Endothelial cell of umbilical vein (primary cell): Measurements from ENCODE around the gene HNRNPA2B1. TPM values are rescaled to one million over a fixed set of nuclear protein-coding genes. Genes with fewer than 3 reads are reported as not detected.

Source experiments
- BruUV-seq: library from RNA; stranded (reverse); fragments of 400-500 nt; replicated peaks from 2 replicates; lab custom pipeline; 2021; lab: Mats Ljungman, UMichigan
- CTCF ChIA-PET: fragments of 300-600, 350-600 bp; sonication (Branson Sonifier 250); formaldehyde crosslinking; loops from one replicate; lab custom pipeline; 2021; ENCODE audit warnings: antibody characterized with exemption, inconsistent platforms; lab: Charles Lee
- POLR2A ChIA-PET: fragments of 300-600, 350-600 bp; sonication (Branson Sonifier 250); formaldehyde crosslinking; loops from one replicate; lab custom pipeline; 2021; ENCODE audit warnings: antibody characterized with exemption, inconsistent platforms; lab: Charles Lee
- DNase-seq: peaks from one replicate; pipeline ENCODE4 v3.0.0-alpha.2; 2011; ENCODE audit warnings: low read depth, low spot score
- FAIRE-seq: peaks from 2 replicates; lab custom pipeline; 2011; peaks lifted over from hg19 to GRCh38; lab: Jason Lieb, UNC
- H2AFZ ChIP-seq: 2 replicates; pipeline ENCODE4 v1.6.0; 2012; ENCODE audit warnings: low read depth, low read length, control low read depth, inconsistent platforms
- H3K27ac ChIP-seq: 2 replicates; pipeline ENCODE4 v1.5.1; 2011; ENCODE audit warnings: low read depth, mild to moderate bottlenecking, control low read depth, low read length, moderate library complexity; ENCODE audit not compliant: insufficient read depth
- H3K27me3 ChIP-seq, 2 experiments: 2 replicates each; pipeline versions ENCODE4 v1.6.0 to v1.6.1; 2011; ENCODE audit warnings: low read length in 2 of 2, mixed read lengths in 1 of 2; ENCODE audit not compliant: control insufficient read depth in 2 of 2, insufficient read depth in 2 of 2
- H3K36me3 ChIP-seq, 2 experiments: 2 replicates in 1 of 2; 3 replicates in 1 of 2; pipeline ENCODE4 v1.5.1; 2011; ENCODE audit warnings: low read length in 2 of 2, mild to moderate bottlenecking in 1 of 2, moderate library complexity in 1 of 2; ENCODE audit not compliant: control insufficient read depth in 2 of 2, insufficient read depth in 2 of 2; ENCODE audit errors: extremely low read depth in 1 of 2
- H3K4me1 ChIP-seq: 3 replicates; pipeline ENCODE4 v1.5.1; 2011; ENCODE audit warnings: mild to moderate bottlenecking, low read length; ENCODE audit not compliant: control insufficient read depth, insufficient read depth; ENCODE audit errors: extremely low read depth
- H3K4me2 ChIP-seq: 2 replicates; pipeline ENCODE4 v1.6.1; 2011; ENCODE audit warnings: low read length, control low read depth, mixed read lengths; ENCODE audit not compliant: insufficient read depth
- H3K4me3 ChIP-seq, 3 experiments: fragments of 200-600 bp in 1 of 3; sonication (generic), shearing (Covaris generic) in 1 of 3; replicated peaks in 1 of 3; 2 replicates each; pipeline ENCODE4 v1.5.1; 2011 to 2016; ENCODE audit warnings: control low read depth in 3 of 3, low read length in 3 of 3, mild to moderate bottlenecking in 2 of 3, inconsistent platforms in 1 of 3, low read depth in 1 of 3, moderate library complexity in 1 of 3; ENCODE audit not compliant: insufficient read depth in 1 of 3
- H3K79me2 ChIP-seq: 2 replicates; pipeline ENCODE4 v1.6.0; 2012; ENCODE audit warnings: low read length, inconsistent platforms; ENCODE audit not compliant: control insufficient read depth, insufficient read depth
- H3K9ac ChIP-seq: replicated peaks from 2 replicates; pipeline ENCODE3; 2011; ENCODE audit warnings: low read length, control low read depth; ENCODE audit not compliant: insufficient read depth; ENCODE audit errors: extremely low read depth
- H3K9me1 ChIP-seq: replicated peaks from 3 replicates; pipeline ENCODE4 v1.6.0; 2011; ENCODE audit warnings: mild to moderate bottlenecking, low read length; ENCODE audit not compliant: control insufficient read depth, insufficient read depth; ENCODE audit errors: extremely low read depth
- H3K9me3 ChIP-seq: replicated peaks from 2 replicates; pipeline ENCODE4 v1.5.1; 2012; ENCODE audit warnings: low read length, inconsistent platforms; ENCODE audit not compliant: control insufficient read depth, insufficient read depth
- H4K20me1 ChIP-seq: replicated peaks from 2 replicates; pipeline ENCODE3; 2011; ENCODE audit warnings: mild to moderate bottlenecking, low read length; ENCODE audit not compliant: control insufficient read depth, insufficient read depth; ENCODE audit errors: extremely low read depth
- EZH2 ChIP-seq: IDR thresholded peaks from 2 replicates; pipeline ENCODE4 v1.6.1; 2012; ENCODE audit warnings: borderline replicate concordance, low read depth, mild to moderate bottlenecking, moderate library complexity, low read length, inconsistent platforms; ENCODE audit not compliant: severe bottlenecking
- FOS ChIP-seq: IDR thresholded peaks from 2 replicates; pipeline ENCODE4 v1.6.1; 2011; ENCODE audit warnings: mild to moderate bottlenecking, low read length, moderate library complexity, borderline replicate concordance; ENCODE audit not compliant: insufficient read depth
- GATA2 ChIP-seq: IDR thresholded peaks from 2 replicates; pipeline ENCODE4 v1.7.0; 2011; ENCODE audit warnings: low read depth, mild to moderate bottlenecking, moderate library complexity, mixed read lengths, low read length; ENCODE audit not compliant: insufficient read length, insufficient read depth
- JUN ChIP-seq: IDR thresholded peaks from 2 replicates; pipeline ENCODE4 v1.6.1; 2011; ENCODE audit warnings: borderline replicate concordance, low read depth; ENCODE audit not compliant: insufficient read length, insufficient read depth
- MYC ChIP-seq: IDR thresholded peaks from one replicate; pipeline ENCODE4 v1.6.1; 2011; ENCODE audit warnings: mild to moderate bottlenecking, low read depth, low read length
- POLR2A ChIP-seq: IDR thresholded peaks from 2 replicates; pipeline ENCODE4 v1.6.1; 2012; ENCODE audit warnings: low read depth, mild to moderate bottlenecking, control low read depth, low read length
- POLR2AphosphoS5 ChIP-seq: IDR thresholded peaks from 2 replicates; pipeline ENCODE4 v1.6.1; 2012; ENCODE audit warnings: low read depth, mild to moderate bottlenecking, control low read depth, low read length, moderate library complexity; ENCODE audit not compliant: insufficient read depth
- dilution Hi-C: fragments of 300-500 bp; cut with MboI; formaldehyde crosslinking; loops from one replicate; pipeline ENCODE4 v1.15.0; 2019; ENCODE audit warnings: low sequenced_read_pairs; ENCODE audit not compliant: extremely low pct_ligation_motif_present
- intact Hi-C: fragments of 100-400 bp; cut with micrococcal nuclease; formaldehyde crosslinking; loops from one replicate; pipeline ENCODE4 v1.10.0; 2022
- polyA plus RNA-seq, 4 experiments: library from polyadenylated mRNA; depleted of rRNA in 3 of 4; stranded (reverse) in 3 of 4; unstranded in 1 of 4; fragments of >200 nt; gene quantifications; 2 replicates each; pipeline versions ENCODE4 v1.2.1 to v1.2.3, GENCODE V29; 2011 to 2012; ENCODE audit warnings: missing spikeins in 1 of 4
- total RNA-seq: library from RNA; stranded (reverse); gene quantifications from 2 replicates; pipeline ENCODE4 v1.2.3, GENCODE V29; 2021
- TF ChIP-seq, protein P1 (sequence below), 2 donors: IDR thresholded peaks; 1 replicate in 1 of 2; 2 replicates in 1 of 2; pipeline ENCODE4 v1.5.1; 2011; ENCODE audit warnings: low read length in 2 of 2, mild to moderate bottlenecking in 2 of 2, moderate library complexity in 2 of 2, control low read depth in 1 of 2, inconsistent platforms in 1 of 2, low read depth in 1 of 2; ENCODE audit not compliant: insufficient read depth in 1 of 2; ENCODE audit errors: extremely low read depth in 1 of 2
- TF ChIP-seq, protein P2 (sequence below): IDR thresholded peaks from 2 replicates; pipeline ENCODE4 v1.6.1; 2011; ENCODE audit not compliant: insufficient read depth, insufficient read length

Gene HNRNPA2B1
- total and polyA plus RNA-seq, 2 donors (not counting 3 experiments of a cell fraction or from before 2014, with no cell fraction given): 198 to 703 TPM

DNA sequence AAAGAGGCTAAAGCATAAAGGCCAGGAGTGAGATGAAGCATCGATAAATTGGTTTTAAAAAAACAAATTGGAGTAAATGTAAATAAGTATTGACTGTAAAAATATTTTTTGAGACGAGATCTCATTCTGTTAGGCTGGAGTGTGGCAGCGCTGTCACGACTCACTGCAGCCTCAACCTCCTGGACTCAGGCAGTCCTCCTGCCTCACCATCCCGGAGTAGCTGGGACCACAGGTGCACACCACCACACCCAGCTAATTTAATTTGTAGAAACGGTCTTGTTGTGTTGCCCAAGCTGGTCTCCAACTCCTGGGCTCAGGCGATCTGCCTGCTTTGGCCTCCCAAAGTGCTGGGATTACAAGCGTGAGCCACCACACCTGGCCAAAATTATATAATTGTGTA is 17.8 kb downstream of the HNRNPA2B1 start:
- Histone ChIP-seq H3K4me1 (no peaks in the 10 kb centered on the region), H3K36me3 (peaks cover 4 to 10% of the 10 kb centered on the region in 2 experiments), H3K79me2 (peaks cover 2% of the 10 kb centered on the region), H2AFZ (no peak overlapping the region), H3K27me3 (no peaks in the 10 kb centered on the region), H3K9ac (no peak overlapping the region), H4K20me1 (no peaks in the 10 kb centered on the region), H3K9me3 (no peaks in the 10 kb centered on the region), H3K4me2 (no peak overlapping the region), H3K27ac (no peak overlapping the region), H3K9me1 (no peaks in the 10 kb centered on the region), H3K4me3 (no peak overlapping the region)
- ChIA-PET CTCF (interaction anchor here (1.0 to 4.6 kb wide), 4 partner anchors 9 to 290 kb away, joined by 3 to 30 read pairs (median 7); no protein-coding TSS in a partner anchor), POLR2A (interaction anchor here (1.7 kb wide), 1 partner anchor 9 kb away, joined by 8 read pairs; no protein-coding TSS in a partner anchor)
- FAIRE-seq (no peak), DNase-seq (no peak)
- dilution Hi-C loops (loop anchor here (25.0 kb wide), 1 partner anchor 980 kb away; the partner anchor contains the start of genes HOXA10, HOXA3, HOXA7 and HOXA9), intact Hi-C loops (no loop called here)
- no TSS peak for BruUV-seq
- TF ChIP-seq, protein P1, sequence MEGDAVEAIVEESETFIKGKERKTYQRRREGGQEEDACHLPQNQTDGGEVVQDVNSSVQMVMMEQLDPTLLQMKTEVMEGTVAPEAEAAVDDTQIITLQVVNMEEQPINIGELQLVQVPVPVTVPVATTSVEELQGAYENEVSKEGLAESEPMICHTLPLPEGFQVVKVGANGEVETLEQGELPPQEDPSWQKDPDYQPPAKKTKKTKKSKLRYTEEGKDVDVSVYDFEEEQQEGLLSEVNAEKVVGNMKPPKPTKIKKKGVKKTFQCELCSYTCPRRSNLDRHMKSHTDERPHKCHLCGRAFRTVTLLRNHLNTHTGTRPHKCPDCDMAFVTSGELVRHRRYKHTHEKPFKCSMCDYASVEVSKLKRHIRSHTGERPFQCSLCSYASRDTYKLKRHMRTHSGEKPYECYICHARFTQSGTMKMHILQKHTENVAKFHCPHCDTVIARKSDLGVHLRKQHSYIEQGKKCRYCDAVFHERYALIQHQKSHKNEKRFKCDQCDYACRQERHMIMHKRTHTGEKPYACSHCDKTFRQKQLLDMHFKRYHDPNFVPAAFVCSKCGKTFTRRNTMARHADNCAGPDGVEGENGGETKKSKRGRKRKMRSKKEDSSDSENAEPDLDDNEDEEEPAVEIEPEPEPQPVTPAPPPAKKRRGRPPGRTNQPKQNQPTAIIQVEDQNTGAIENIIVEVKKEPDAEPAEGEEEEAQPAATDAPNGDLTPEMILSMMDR (IDR thresholded peaks at IDR 0.05; ENCODE audit: extremely low read depth in 1 of 2, insufficient read depth in 1 of 2, low read depth in 1 of 2, low read length in 2 of 2): no peak
- TF ChIP-seq JUN (no peak), MYC (no peak), GATA2 (no peak), EZH2 (no peak), POLR2AphosphoS5 (no peak), FOS (no peak), POLR2A (no peak)
- TF ChIP-seq, protein P2, sequence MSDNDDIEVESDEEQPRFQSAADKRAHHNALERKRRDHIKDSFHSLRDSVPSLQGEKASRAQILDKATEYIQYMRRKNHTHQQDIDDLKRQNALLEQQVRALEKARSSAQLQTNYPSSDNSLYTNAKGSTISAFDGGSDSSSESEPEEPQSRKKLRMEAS: no peak
